GM18861 (cell line): Measurements from ENCODE around the gene CCDC7.
"Not testable (repeated sequence)": the region's sequence is repeated elsewhere in the genome, so short reads cannot be mapped to it uniquely, and the experiment has no call there.

Source experiments
- ATAC-seq: cut with Tn5 transposase; IDR thresholded peaks from one replicate; pipeline ENCODE4 v1.9.1; 2021; ENCODE audit not compliant: unreplicated experiment

The CCDC7 gene

DNA sequence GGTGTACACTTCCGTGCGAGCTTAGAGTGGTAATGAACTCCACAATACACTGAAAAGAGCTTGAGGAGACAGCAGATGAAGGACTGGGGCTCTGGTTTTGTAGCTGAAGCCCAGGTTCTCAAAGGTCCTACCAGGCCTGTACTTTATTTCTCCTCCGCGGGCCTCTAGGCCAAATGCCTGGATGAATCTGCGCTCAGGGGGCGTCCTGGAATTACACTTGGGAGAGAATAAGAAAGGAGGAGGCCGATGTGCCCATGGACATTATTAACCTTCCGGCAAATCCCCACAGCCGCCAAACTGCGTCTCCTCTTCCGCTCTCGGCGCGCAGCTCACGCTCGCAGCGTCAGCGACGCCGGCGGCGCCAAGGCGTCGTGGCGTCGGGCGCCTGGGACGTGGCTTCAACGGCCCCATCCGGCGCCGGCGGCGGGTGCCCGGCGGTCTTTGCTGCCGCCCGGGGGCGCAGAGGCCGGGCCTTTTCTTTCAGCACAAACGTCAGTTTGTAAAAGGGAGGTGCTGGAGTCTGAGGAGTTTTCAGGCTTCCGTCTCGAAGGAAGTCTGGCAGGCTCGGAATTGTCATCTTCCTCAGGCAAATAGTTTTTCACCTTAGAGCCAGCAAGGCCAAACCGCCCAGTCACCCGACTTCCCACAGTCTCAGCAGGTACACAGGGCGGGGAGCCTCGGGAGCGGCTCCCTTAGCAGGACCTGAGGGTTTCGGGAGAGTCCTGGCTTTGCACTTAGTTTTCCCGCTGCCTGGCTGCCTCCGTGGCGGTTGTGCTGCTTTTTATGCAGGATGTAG is at the start of gene CCDC7:
TSS of gene CCDC7 (plus strand) at position 401 of the 796 bp plus-strand sequence. CDS start 5,503 bp downstream, outside the sequence.
- peak; percentile 95 for ATAC-seq

DNA sequence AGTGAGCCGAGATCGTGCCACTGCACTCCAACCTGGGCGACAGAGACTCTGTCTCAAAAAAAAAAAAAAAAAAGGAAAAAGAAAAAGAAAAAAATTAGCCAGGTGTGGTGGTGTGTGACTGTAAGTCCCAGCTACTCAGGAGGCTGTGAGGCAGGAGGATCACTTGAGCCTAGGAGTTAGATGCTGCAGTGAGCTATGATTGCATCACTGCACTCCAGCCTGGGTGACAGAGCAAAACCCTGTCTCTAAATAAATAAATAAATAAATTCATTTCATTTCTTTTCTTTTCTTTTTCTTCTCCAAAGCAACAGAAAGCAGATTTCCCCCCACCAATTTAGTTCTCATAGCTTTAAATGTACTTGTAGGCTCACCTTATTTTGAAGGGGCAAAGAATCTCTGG is 48.8 kb upstream of the CCDC7 start:
- not testable (repeated sequence) for ATAC-seq

GRCh38 chr10:32399720-32400119 is 46.2 kb upstream of the CCDC7 start:
- not testable (repeated sequence) for ATAC-seq

- no peak for ATAC-seq
Observed at GRCh38 chr10:32400961-32401360, 45.0 kb upstream of the CCDC7 start.

DNA sequence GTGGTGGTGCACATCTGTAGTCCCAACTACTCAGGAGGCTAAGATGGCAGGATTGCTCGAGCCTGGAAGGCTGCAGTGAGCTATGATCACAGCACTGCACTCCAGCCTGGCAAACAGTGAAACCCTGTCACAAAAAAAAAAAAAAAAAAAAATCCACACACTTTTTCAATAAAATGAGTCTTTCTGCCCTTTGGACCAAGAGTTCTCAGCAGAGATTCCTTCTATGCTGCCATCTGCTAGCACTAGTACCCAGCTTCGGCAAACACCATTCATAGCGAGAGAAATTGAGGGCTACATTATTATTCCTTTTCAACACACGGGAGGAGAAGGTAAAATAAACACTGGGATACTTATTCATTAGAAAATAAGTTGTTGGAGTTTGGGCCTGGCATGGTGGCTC is 43.4 kb upstream of the CCDC7 start:
- no peak for ATAC-seq

GRCh38 chr10:32403091-32403490 is 42.8 kb upstream of the CCDC7 start:
- no peak for ATAC-seq

- ATAC-seq: no peak
Observed at GRCh38 chr10:32408690-32409089, 37.2 kb upstream of the CCDC7 start.

- no peak for ATAC-seq
Observed at GRCh38 chr10:32409741-32410140, 36.2 kb upstream of the CCDC7 start.

GRCh38 chr10:32410569-32410968 is 35.4 kb upstream of the CCDC7 start:
- ATAC-seq: no peak

- no peak for ATAC-seq
Observed at GRCh38 chr10:32411797-32412498, 34.0 kb upstream of the CCDC7 start.

GRCh38 chr10:32412499-32412853 is 33.5 kb upstream of the CCDC7 start:
- no peak for ATAC-seq

DNA sequence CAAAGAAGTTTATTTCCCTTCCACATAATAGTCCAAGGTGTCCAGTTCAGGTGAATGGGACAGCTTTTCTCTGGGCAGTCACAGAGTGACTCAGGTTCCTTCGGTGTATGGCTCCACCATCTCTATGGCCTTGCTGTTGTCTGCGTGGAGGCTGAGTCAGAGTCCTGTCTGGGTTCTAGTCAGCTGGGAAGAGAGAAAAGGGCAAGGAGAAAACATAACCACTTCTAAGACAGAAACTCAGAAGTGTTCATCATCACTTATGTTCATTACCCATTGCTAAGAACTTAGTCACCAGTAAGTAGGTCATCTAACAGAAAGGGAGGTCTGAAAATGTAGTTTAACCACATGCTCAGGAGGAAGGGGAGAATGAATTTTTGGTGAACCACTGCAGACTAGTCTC is 32.4 kb upstream of the CCDC7 start:
- ATAC-seq: no peak

DNA sequence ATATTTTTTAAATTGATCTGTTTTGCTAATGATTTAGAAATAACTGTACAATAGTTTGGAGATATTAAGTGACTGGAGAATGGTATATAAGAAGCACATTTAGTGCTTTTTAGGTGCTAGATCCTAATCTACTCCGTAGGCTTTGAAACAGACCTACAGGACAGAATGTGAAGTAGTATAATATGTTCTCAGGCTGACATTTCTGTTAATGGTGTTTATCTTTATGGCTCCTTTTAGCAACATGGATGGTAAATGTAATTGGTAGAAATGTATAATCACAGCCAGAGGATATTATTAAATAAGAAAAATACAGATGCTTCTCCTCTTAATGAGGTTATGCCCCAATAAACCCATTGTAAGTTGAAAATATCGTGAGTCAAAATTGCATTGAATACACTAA is 30.6 kb upstream of the CCDC7 start:
- ATAC-seq: no peak

- no peak for ATAC-seq
Observed at GRCh38 chr10:32417911-32418547, 27.9 kb upstream of the CCDC7 start.

GRCh38 chr10:32418572-32418971 is 27.4 kb upstream of the CCDC7 start:
- ATAC-seq: no peak

GRCh38 chr10:32419615-32420014 is 26.3 kb upstream of the CCDC7 start:
- ATAC-seq: no peak

DNA sequence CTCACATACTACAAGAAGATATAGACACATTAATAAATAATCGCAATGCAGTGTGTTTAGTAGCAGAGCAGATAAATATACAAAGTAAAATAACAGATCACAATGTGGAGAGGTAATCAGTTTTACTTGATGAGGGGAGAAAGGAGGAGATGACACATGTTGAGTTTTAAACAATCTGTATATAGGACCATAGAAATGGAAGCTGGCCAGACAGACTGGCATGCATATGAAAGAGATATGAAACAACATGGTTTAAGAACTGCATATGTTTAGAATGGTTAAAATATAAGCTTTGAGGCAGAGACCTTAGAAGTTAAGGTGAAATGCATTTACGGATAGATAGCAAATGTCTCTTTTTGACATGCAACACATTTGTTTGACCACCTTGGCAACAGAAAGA is 19.8 kb upstream of the CCDC7 start:
- ATAC-seq: no peak

GRCh38 chr10:32433542-32433941 is 12.4 kb upstream of the CCDC7 start:
- no peak for ATAC-seq

DNA sequence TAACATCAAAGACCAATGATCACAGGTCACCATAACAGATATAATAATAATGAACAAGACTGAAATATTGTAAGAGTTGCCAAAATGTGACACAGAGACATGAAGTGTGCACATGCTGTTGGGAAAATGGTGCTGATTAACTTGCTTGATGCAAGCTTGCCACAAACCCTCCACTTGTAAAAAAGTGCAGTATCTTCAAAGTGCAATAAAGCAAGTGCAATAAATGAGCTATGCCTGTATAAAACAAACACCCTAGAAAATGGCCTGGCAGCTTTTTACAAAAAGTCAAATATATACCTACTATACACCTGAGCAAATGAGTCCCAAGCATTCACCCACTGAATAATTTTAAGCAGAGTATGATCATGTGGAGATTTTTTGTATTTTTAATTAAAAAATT is 9.7 kb upstream of the CCDC7 start:
- no peak for ATAC-seq

GRCh38 chr10:32437334-32437733 is 8.6 kb upstream of the CCDC7 start:
- ATAC-seq: no peak

GRCh38 chr10:32445036-32445435 is 904 bp upstream of the CCDC7 start:
- ATAC-seq: no peak
